GM21515 (cell line): ENCODE results near the gene SMC6.

ENCODE experiments used
- ATAC-seq: cut with Tn5 transposase; IDR thresholded peaks from one replicate; pipeline ENCODE4 v1.9.1; 2021; ENCODE audit not compliant: unreplicated experiment

Gene SMC6

DNA sequence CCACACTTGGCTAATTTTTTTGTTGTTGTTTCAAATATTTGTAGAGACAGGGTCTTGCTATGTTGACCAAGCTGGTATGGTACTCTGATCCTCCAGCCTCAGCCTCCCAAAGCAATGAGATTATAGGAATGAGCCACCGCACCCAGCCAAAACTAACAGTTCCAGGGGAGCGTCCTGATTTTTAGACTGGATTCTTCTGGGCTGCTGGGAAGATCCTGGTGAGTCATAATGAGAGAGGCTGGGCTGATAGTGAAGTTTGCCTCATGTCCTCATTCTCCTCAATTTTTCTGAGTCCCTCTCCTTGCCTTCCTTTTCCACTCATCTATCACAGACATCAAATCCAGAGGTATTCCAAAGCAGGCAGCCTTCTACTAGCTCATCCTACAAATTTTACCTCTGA, 131.8 kb downstream of the SMC6 start:
- ATAC-seq, result no peak

DNA sequence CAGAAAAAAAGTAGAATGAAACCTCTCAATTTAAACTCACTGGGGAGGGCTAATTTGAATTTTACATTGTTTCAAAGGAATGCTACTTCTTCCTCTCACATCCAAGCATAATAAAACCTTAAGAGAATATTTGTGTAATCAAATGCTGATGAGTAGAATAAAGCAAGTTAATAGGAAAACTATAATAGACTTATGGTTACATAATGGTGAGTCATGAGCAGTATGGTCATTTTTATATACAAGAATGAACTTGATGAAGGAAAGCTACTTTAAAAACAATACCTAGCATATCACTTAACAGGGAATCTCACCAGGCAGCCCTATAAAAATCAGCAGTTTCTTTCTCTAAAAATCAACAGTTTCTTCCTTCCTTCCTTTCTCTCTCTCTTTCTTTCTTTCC, 132.8 kb downstream of the SMC6 start:
- no peak for ATAC-seq

DNA sequence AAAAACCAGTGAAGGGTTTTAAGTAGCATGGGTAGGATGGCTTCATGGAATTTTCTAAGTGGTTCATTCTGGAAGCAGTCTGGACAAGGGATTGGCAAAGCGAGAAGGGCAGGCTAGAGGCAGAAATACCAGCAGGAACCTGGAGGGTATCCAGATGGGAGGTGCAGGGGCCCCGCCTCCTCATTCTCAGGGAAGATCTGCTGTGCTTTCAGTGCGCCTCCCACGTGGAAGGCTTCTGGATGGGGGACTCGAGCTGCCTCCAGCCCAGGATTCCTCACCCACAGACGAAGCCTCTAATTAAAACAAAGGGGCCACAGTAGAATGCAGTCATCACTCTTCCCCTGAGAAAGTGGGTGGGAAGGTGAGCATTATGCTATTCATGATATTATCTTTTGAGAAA, 133.3 kb downstream of the SMC6 start:
- ATAC-seq, result no peak

DNA sequence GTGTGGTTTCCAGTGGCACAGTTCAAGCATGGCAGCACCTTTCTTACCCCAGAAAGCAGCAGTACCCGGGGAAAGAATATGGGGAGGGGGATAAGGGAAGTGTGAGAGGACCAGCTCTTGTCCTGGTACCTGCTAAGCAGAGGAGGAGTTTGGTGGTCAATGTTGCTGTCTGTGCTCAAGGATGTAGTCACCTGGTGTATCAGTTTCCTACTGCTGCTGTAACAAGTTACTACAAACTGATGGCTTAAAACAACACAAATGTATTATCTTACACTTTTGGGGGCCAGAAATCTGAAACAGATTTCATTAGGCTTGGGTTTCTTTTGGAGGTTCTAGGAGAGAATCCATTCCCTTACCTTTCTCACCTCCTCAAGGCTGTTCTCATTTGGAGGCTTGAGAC, 135.7 kb downstream of the SMC6 start:
- ATAC-seq, result no peak

DNA sequence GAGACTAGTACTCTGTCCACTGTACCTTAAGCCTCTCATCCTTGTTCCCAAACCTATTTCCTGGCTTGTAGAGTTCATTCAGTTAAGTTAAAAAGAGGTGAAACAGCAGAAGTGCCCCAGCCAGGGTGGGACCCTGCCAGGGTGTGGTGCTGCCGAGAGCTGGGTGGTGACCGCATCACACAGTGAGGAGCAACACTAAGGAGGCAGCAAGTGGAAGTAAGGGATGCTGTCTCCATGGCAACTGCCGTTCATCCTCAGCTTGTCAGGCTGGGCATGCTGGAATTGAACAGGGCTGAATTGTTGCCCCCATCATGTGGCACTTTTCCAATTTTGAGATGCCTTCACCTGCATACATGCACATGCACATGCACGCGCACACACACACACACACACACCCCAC, 136.1 kb downstream of the SMC6 start:
- ATAC-seq, result no peak

DNA sequence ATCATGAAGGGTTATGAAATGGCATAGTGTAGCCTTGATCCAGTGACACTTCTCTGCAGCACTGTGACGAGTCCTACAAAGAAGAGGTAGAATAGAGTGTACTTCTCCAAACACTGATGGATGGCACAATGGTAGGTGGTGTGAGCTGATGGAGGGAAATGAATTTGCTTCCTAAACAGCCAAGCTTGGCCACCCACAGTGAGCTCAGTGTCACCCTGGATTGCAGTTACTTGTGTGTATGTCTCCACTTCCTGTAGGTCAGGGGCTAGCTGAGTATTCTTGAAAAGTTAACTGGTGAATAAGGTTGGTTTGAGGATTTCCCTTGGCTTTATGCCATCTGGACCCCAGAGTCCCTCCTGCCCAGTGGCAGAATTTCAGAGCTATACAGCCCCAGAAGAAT, 137.2 kb downstream of the SMC6 start:
- ATAC-seq, result no peak

DNA sequence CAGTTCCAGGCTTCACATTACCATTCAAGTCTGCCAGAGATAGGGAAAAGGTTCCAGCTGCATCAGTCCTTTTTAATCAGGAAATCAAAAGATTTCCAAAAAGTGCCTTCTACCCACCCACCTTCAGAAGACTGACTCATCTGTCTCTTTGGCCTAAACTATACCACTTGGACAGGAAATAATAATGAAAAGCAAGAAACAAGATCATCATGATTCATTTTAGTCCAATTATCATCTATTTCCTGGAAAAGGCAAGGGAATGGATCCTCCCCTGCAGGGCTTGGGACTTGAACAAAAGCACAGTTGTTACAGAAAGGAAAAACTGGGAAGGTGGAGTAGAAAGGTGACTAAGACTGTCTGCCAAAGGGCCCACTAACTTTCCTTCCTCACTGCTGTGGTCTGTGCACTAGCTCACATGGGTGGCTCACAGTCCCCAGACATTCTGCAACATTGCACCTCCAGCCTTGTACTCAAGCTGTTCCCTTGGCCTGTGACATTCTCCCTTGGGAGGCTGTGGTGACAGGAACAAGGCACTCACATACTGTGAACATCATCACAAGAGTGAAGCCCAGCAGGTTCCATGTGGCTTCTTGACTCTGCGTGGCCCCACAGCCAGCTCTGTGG, 137.8 kb downstream of the SMC6 start:
- ATAC-seq, result no peak

DNA sequence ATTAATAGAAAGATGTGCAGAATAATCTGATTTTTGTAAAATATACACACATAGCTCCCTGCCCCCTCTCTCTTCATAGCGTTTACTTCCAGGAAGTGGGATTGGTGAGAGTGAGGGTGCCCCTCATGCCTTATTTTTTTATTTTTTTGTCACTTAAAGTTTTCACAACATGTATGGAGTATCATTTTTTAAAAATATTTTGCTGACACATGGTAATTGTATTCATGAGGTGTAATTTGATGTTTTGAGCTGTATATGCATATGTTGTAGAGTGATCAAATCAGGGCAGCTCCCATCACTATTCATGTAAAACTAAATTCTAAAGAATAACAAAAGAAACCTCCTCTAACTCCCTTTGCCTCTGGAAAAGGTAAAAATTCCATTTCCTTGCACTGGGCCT, 138.5 kb downstream of the SMC6 start:
- no peak for ATAC-seq

DNA sequence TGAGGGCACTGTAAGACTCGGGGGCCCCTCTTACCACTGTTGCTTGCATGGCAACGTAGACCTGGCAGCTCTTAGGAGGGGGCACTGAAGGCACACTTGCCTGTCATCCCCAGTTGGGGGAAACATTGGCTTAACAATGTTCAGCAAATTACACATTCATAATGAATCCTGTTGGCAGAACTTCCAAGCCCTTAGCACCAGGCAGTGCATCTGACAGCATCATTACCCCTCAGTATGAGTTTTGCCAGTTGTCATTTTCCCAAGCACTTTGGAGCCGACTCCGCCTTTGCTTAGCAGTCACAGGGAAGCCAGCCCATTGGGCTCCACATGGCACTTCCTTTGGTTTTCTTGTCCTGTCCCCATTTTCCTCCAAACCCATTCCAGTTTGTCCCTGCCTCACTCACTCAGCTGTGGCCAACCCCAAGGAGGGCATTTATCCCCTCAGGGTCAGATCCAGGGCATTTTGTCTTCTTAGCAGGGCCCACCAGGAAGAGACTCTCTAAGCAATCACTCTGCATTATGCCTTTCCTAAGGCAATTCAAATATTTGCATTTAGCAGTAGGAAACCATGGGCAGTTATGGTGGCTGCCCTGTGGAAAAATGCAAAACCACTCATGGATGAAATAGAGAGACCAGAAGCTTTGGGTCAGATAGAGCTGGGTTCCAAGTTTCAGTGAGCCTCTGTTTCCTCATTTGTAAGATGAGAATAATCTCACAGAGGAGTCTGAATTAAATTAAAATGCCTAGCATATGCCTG, 139.3 kb downstream of the SMC6 start:
- ATAC-seq, result no peak
